HG02884 (cell line): ENCODE data around the gene PHACTR2.

ENCODE experiments used
- ATAC-seq: cut with Tn5 transposase; IDR thresholded peaks from one replicate; pipeline ENCODE4 v1.9.1; 2021; ENCODE audit warnings: mild to moderate bottlenecking, moderate library complexity; ENCODE audit not compliant: unreplicated experiment

The PHACTR2 gene

GRCh38 chr6:143739341-143739851, 61.6 kb downstream of the PHACTR2 start:
- no peak for ATAC-seq

- no peak for ATAC-seq
Observed at GRCh38 chr6:143740213-143740612, 62.4 kb downstream of the PHACTR2 start.

GRCh38 chr6:143741480-143741879, 63.7 kb downstream of the PHACTR2 start:
- no peak for ATAC-seq

- no peak for ATAC-seq
Observed at GRCh38 chr6:143742070-143742954, 64.5 kb downstream of the PHACTR2 start.

GRCh38 chr6:143742955-143743255, 65.1 kb downstream of the PHACTR2 start:
- ATAC-seq: no peak

GRCh38 chr6:143743301-143744166, 65.8 kb downstream of the PHACTR2 start:
- ATAC-seq: no peak

- no peak for ATAC-seq
Observed at GRCh38 chr6:143744551-143745165, 66.9 kb downstream of the PHACTR2 start.

GRCh38 chr6:143745166-143746133, 67.7 kb downstream of the PHACTR2 start:
- no peak for ATAC-seq

- ATAC-seq: no peak
Observed at GRCh38 chr6:143746202-143747119, 68.7 kb downstream of the PHACTR2 start.

GRCh38 chr6:143747347-143747842, 69.6 kb downstream of the PHACTR2 start:
- no peak for ATAC-seq

- ATAC-seq: no peak
Observed at GRCh38 chr6:143749891-143750290, 72.1 kb downstream of the PHACTR2 start.

- no peak for ATAC-seq
Observed at GRCh38 chr6:143750877-143751276, 73.1 kb downstream of the PHACTR2 start.

GRCh38 chr6:143752459-143752858, 74.7 kb downstream of the PHACTR2 start:
- no peak for ATAC-seq

- ATAC-seq: no peak
Observed at GRCh38 chr6:143753678-143754077, 75.9 kb downstream of the PHACTR2 start.

- ATAC-seq: no peak
Observed at GRCh38 chr6:143754204-143754603, 76.4 kb downstream of the PHACTR2 start.

GRCh38 chr6:143755301-143755744, 77.6 kb downstream of the PHACTR2 start:
- ATAC-seq: no peak

GRCh38 chr6:143757346-143757832, 79.6 kb downstream of the PHACTR2 start:
- ATAC-seq: no peak

GRCh38 chr6:143758551-143758950, 80.8 kb downstream of the PHACTR2 start:
- ATAC-seq: no peak

GRCh38 chr6:143759666-143760065, 81.9 kb downstream of the PHACTR2 start:
- no peak for ATAC-seq
